Vagina (tissue), 2 donors: ENCODE results near the gene RAP1A. TPM values are rescaled to one million over a fixed set of nuclear protein-coding genes. Genes with fewer than 3 reads are reported as not detected.

Experiments
- DNase-seq, 2 donors: peaks; one replicate each; pipeline ENCODE4 v3.0.0-alpha.2; 2017; ENCODE audit errors: extremely low spot score in 2 of 2
- H3K27ac ChIP-seq: fragments of 200-600 bp; sonication (generic); one replicate; pipeline ENCODE4 v1.5.1; 2019
- H3K27me3 ChIP-seq: fragments of 200-600 bp; sonication (generic); one replicate; pipeline ENCODE4 v1.5.1; 2019
- H3K36me3 ChIP-seq, 2 donors: fragments of 200-600 bp; sonication (generic); one replicate each; pipeline ENCODE4 v1.5.1; 2017 to 2019
- H3K4me1 ChIP-seq: fragments of 200-600 bp; sonication (generic); one replicate; pipeline ENCODE4 v1.5.1; 2019
- H3K4me3 ChIP-seq, 2 donors: fragments of 200-600 bp; sonication (generic); 1 replicate in 1 of 2; 2 replicates in 1 of 2; pipeline ENCODE4 v1.5.1; 2016 to 2019
- H3K9me3 ChIP-seq: fragments of 200-600 bp; sonication (generic); one replicate; pipeline ENCODE4 v1.5.1; 2019
- POLR2A ChIP-seq, 2 donors: fragments of 450-650 bp; IDR thresholded peaks; one replicate each; pipeline ENCODE4 v1.6.1; 2017; ENCODE audit warnings: antibody characterized with exemption in 2 of 2, mild to moderate bottlenecking in 2 of 2, moderate library complexity in 2 of 2
- POLR2AphosphoS5 ChIP-seq, 2 donors: sonication (generic); formaldehyde crosslinking; IDR thresholded peaks; one replicate each; pipeline ENCODE4 v1.9.0; 2017; ENCODE audit warnings: antibody characterized with exemption in 2 of 2, mild to moderate bottlenecking in 2 of 2, low read depth in 1 of 2; ENCODE audit not compliant: insufficient read depth in 1 of 2
- intact Hi-C: fragments of 100-400 bp; cut with DNase I; formaldehyde crosslinking; loops from one replicate; pipeline ENCODE4 v1.15.1; 2023
- total RNA-seq: library from RNA; depleted of rRNA; stranded (reverse); fragments of >200 nt; gene quantifications from one replicate; pipeline ENCODE4 v1.2.3, GENCODE V29; 2016
- TF ChIP-seq, protein P1 (sequence below), 3 experiments: fragments of 450-650 bp in 2 of 3; fragments of 200-600 bp in 1 of 3; sonication (generic) in 1 of 3; IDR thresholded peaks; one replicate each; pipeline ENCODE4 v1.5.1; 2017 to 2019; ENCODE audit warnings: antibody characterized with exemption in 3 of 3, mild to moderate bottlenecking in 2 of 3, moderate library complexity in 2 of 3

RAP1A gene
- total RNA-seq, 1 donor from 2014 or later, result 52.5 TPM

DNA sequence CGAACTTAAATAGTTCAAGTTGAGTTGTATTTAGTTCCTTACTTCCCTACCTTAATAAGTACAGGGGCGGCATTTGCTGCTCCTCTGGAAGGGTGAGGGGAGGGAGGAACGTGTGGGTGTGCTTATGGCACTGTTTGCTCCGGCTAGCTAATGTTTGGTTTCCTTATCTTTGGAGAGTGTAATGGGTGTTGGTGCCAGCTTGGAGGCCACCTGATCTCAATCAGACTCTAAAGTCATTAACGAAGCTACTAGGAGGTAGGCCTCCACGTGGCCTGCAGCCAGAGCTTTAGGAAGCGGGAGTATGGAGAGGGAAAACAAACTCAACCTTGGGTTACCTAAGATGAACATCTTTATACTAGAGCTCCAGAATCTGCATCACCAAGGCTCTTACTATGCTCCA, 43.0 kb upstream of the RAP1A start:
- no peak for DNase-seq
- intact Hi-C loops, result no loop called here
- Histone ChIP-seq H3K36me3 (no peaks in the 10 kb centered on the region), H3K4me3 (no peak overlapping the region), H3K4me1 (peaks cover 7% of the 10 kb centered on the region), H3K9me3 (no peaks in the 10 kb centered on the region), H3K27me3 (no peaks in the 10 kb centered on the region), H3K27ac (no peak overlapping the region)
- TF ChIP-seq POLR2A (IDR thresholded peaks at IDR 0.05) (no peak), POLR2AphosphoS5 (IDR thresholded peaks at IDR 0.05; ENCODE audit: insufficient read depth in 1 of 2, low read depth in 1 of 2) (no peak)
- TF ChIP-seq, protein P1, sequence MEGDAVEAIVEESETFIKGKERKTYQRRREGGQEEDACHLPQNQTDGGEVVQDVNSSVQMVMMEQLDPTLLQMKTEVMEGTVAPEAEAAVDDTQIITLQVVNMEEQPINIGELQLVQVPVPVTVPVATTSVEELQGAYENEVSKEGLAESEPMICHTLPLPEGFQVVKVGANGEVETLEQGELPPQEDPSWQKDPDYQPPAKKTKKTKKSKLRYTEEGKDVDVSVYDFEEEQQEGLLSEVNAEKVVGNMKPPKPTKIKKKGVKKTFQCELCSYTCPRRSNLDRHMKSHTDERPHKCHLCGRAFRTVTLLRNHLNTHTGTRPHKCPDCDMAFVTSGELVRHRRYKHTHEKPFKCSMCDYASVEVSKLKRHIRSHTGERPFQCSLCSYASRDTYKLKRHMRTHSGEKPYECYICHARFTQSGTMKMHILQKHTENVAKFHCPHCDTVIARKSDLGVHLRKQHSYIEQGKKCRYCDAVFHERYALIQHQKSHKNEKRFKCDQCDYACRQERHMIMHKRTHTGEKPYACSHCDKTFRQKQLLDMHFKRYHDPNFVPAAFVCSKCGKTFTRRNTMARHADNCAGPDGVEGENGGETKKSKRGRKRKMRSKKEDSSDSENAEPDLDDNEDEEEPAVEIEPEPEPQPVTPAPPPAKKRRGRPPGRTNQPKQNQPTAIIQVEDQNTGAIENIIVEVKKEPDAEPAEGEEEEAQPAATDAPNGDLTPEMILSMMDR (IDR thresholded peaks at IDR 0.05), result no peak

DNA sequence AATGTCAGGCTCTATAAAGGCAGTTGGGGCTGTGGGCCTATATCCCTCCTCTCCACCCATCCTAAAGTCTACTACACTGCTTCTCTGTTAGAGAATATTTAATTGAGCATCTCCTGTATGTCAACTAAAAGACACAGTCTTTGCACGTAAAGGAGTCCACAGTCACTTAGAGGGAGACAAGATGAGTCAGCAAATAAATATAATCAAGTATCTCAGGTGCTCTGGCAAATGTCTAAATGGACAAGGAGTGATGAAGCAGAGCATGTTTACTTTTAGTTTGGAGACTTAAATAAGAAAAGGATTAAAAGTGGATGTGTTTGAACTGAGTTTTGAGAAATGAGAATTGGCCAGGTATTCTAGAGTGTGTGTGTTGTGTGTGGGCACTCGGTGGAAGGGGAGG, 41.8 kb upstream of the RAP1A start:
- Histone ChIP-seq H3K9me3 (no peaks in the 10 kb centered on the region), H3K4me3 (no peak overlapping the region), H3K27ac (no peak overlapping the region), H3K4me1 (peaks cover 4% of the 10 kb centered on the region), H3K36me3 (no peaks in the 10 kb centered on the region), H3K27me3 (no peaks in the 10 kb centered on the region)
- intact Hi-C loops, result no loop called here
- DNase-seq, result no peak
- no peak for TF ChIP-seq POLR2AphosphoS5 (IDR thresholded peaks at IDR 0.05; ENCODE audit: insufficient read depth in 1 of 2, low read depth in 1 of 2)
- TF ChIP-seq, protein P1 (IDR thresholded peaks at IDR 0.05), result no peak

DNA sequence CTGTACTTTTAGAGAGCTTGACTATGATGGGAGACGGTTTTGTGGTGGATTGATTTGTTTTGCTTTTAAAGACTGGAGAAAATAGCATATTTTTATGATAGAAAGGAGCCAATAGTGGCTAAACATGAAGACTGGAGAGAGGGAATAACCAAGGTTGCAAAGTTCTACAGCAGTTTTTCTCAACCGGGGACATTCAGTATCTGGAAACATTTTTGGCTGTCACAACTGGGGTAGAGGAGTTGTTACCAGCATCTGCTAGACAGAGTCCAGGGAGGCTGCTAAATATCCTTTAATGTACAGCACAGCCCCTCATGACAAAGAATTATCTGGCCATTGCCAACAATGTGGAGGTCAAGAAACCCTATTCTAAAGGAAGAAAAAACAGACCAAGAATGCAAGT, 38.4 kb upstream of the RAP1A start:
- Histone ChIP-seq H3K9me3 (no peaks in the 10 kb centered on the region), H3K27me3 (no peaks in the 10 kb centered on the region), H3K36me3 (no peaks in the 10 kb centered on the region), H3K4me1 (peaks cover 5% of the 10 kb centered on the region), H3K4me3 (no peak overlapping the region), H3K27ac (no peak overlapping the region)
- intact Hi-C loops, result no loop called here
- no peak for DNase-seq
- TF ChIP-seq, protein P1 (IDR thresholded peaks at IDR 0.05), result no peak
- no peak for TF ChIP-seq POLR2A (IDR thresholded peaks at IDR 0.05)

DNA sequence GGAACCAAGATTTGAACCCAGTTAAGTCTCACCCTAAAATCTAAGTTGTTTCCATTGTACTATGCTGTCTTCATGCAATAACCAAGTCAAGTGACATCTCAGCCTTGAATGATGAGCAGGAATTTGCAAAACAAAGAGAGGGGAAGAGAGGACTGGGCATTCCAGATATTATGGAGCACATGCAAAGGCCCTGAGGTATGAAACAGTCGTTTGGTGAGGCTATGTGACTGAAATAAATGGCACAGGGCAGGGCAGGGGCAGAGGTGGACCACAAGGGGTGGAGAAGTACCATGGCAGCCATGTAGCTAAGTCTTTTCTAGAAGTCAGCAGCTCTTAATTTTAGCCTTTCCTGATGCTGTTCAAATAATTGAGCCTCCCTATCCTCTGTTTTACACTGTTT, 37.6 kb upstream of the RAP1A start:
- no peak for DNase-seq
- Histone ChIP-seq H3K36me3 (no peaks in the 10 kb centered on the region), H3K27ac (no peak overlapping the region), H3K4me1 (peaks cover 5% of the 10 kb centered on the region), H3K27me3 (no peaks in the 10 kb centered on the region), H3K4me3 (no peak overlapping the region), H3K9me3 (no peaks in the 10 kb centered on the region)
- intact Hi-C loops, result no loop called here
- no peak for TF ChIP-seq POLR2A (IDR thresholded peaks at IDR 0.05)
- TF ChIP-seq POLR2AphosphoS5 (IDR thresholded peaks at IDR 0.05; ENCODE audit: insufficient read depth in 1 of 2, low read depth in 1 of 2), result no peak
- TF ChIP-seq, protein P1 (IDR thresholded peaks at IDR 0.05), result no peak

DNA sequence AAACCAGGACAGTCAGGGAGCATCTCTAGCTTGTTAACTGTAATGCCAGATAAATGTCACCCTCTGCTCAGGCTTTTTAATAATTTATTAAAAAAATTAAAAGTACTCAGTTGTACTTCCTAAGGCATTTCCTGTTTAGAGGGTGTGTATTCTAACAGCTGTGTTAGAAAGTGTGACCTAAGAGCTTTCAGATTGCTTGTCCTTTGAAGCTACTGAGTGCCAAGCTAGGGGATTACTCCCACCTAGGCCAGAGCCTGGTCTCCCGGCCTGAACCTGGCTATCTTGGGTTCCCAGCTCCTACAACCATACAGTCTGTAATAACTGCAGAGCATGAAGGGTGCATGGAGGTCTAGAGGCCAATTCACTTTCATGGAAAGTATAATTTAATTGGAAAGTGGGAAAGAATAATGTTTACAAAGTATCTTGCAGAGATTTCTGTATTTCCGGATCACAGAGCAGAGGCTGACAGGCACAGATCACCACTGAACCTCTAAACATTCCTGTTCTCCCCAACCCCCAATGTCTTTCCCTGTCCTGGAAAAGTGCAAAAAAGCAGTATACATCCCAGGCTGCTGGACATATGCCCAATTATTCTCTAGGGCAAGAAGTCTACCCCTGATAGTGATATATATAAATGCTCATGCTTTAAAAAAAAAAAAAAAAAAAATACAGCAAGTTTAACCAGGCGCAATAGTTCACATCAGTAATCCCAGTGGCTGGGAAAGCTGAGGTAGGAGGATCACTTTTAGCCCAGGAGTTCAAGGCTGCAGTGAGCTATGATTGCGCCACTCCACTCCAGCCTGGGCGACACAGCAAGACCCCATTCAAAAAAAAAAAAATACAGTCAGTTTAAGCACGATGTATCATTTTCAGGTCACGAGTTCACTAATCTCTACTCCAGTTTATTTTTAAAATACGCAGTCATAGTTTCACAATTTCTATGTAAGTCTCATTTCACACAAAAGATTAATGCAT, 36.7 kb upstream of the RAP1A start:
- Histone ChIP-seq H3K27ac (no peak overlapping the region), H3K36me3 (no peaks in the 10 kb centered on the region), H3K27me3 (no peaks in the 10 kb centered on the region), H3K4me3 (no peak overlapping the region), H3K4me1 (peaks cover 5% of the 10 kb centered on the region), H3K9me3 (no peaks in the 10 kb centered on the region)
- intact Hi-C loops, result no loop called here
- TF ChIP-seq POLR2AphosphoS5 (IDR thresholded peaks at IDR 0.05; ENCODE audit: insufficient read depth in 1 of 2, low read depth in 1 of 2) (no peak), POLR2A (IDR thresholded peaks at IDR 0.05) (no peak)
- TF ChIP-seq, protein P1 (IDR thresholded peaks at IDR 0.05), result no peak
- no peak for DNase-seq
